HG03097 (cell line): Measurements from ENCODE around the gene UBE2E2.

Source experiments
- ATAC-seq: cut with Tn5 transposase; IDR thresholded peaks from one replicate; pipeline ENCODE4 v1.9.1; 2021; ENCODE audit not compliant: unreplicated experiment, low FRiP score

UBE2E2 gene

GRCh38 chr3:23461069-23461468, 257.9 kb downstream of the UBE2E2 start:
- ATAC-seq = no peak

GRCh38 chr3:23463791-23464190, 260.7 kb downstream of the UBE2E2 start:
- ATAC-seq = no peak

- ATAC-seq = no peak
Observed at GRCh38 chr3:23465569-23465968, 262.4 kb downstream of the UBE2E2 start.

GRCh38 chr3:23468203-23468602, 265.1 kb downstream of the UBE2E2 start:
- no peak for ATAC-seq

GRCh38 chr3:23474580-23475357, 271.6 kb downstream of the UBE2E2 start:
- ATAC-seq = no peak

GRCh38 chr3:23475446-23475845, 272.3 kb downstream of the UBE2E2 start:
- ATAC-seq = no peak

- no peak for ATAC-seq
Observed at GRCh38 chr3:23479026-23479425, 275.9 kb downstream of the UBE2E2 start.

- ATAC-seq = no peak
Observed at GRCh38 chr3:23479615-23480328, 276.6 kb downstream of the UBE2E2 start.

GRCh38 chr3:23480329-23480714, 277.2 kb downstream of the UBE2E2 start:
- no peak for ATAC-seq

GRCh38 chr3:23481011-23481615, 278.0 kb downstream of the UBE2E2 start:
- no peak for ATAC-seq

- ATAC-seq = peak; percentile 63
Observed at GRCh38 chr3:23481616-23482278, 278.6 kb downstream of the UBE2E2 start.

GRCh38 chr3:23484386-23484785, 281.3 kb downstream of the UBE2E2 start:
- no peak for ATAC-seq

GRCh38 chr3:23485922-23486321, 282.8 kb downstream of the UBE2E2 start:
- ATAC-seq = no peak

- ATAC-seq = no peak
Observed at GRCh38 chr3:23487015-23487414, 283.9 kb downstream of the UBE2E2 start.

GRCh38 chr3:23488618-23489017, 285.5 kb downstream of the UBE2E2 start:
- no peak for ATAC-seq

- ATAC-seq = no peak
Observed at GRCh38 chr3:23489300-23490158, 286.4 kb downstream of the UBE2E2 start.

GRCh38 chr3:23490459-23490858, 287.3 kb downstream of the UBE2E2 start:
- ATAC-seq = no peak

- no peak for ATAC-seq
Observed at GRCh38 chr3:23492057-23492456, 288.9 kb downstream of the UBE2E2 start.

- no peak for ATAC-seq
Observed at GRCh38 chr3:23493889-23494288, 290.8 kb downstream of the UBE2E2 start.

GRCh38 chr3:23494967-23495366, 291.8 kb downstream of the UBE2E2 start:
- ATAC-seq = no peak
